Sigmoid colon (tissue), 7 donors: ENCODE results near the gene SMG7. TPM values are rescaled to one million over a fixed set of nuclear protein-coding genes. Genes with fewer than 3 reads are reported as not detected.

Experiments used
- DNase-seq: peaks from one replicate; pipeline ENCODE4 v3.0.0-alpha.2; 2019
- H3K27ac ChIP-seq, 4 donors: fragments of 200-600 bp; sonication (generic); one replicate each; pipeline ENCODE4 v1.5.1; 2016 to 2019; ENCODE audit warnings: mild to moderate bottlenecking in 1 of 4
- H3K27me3 ChIP-seq, 3 donors: fragments of 200-600 bp; sonication (generic); one replicate each; pipeline ENCODE4 v1.5.1; 2019; ENCODE audit warnings: mild to moderate bottlenecking in 1 of 3
- H3K36me3 ChIP-seq, 4 donors: fragments of 200-600 bp; sonication (generic); one replicate each; pipeline ENCODE4 v1.5.1; 2016 to 2019
- H3K4me1 ChIP-seq, 4 donors: fragments of 200-600 bp; sonication (generic); one replicate each; pipeline ENCODE4 v1.5.1; 2017 to 2019
- H3K4me3 ChIP-seq, 4 donors: fragments of 200-600 bp; sonication (generic); one replicate each; pipeline ENCODE4 v1.5.1; 2017 to 2019; ENCODE audit warnings: mild to moderate bottlenecking in 2 of 4, moderate library complexity in 1 of 4
- H3K9me3 ChIP-seq, 4 donors: fragments of 200-600 bp in 3 of 4; sonication (generic) in 3 of 4; one replicate each; pipeline versions ENCODE4 v1.5.1 to v1.6.1; 2013 to 2019
- CTCF ChIP-seq, 4 experiments: fragments of 450-650 bp in 3 of 4; fragments of 200-600 bp in 1 of 4; IDR thresholded peaks; one replicate each; pipeline ENCODE4 v1.5.1; 2016 to 2019; ENCODE audit warnings: antibody characterized with exemption in 4 of 4, mild to moderate bottlenecking in 3 of 4, moderate library complexity in 2 of 4
- EP300 ChIP-seq, 4 donors: sonication (generic); formaldehyde crosslinking; IDR thresholded peaks; one replicate each; pipeline ENCODE4 v1.6.1; 2017; ENCODE audit warnings: antibody characterized with exemption in 4 of 4
- POLR2A ChIP-seq, 2 donors: fragments of 450-650 bp; IDR thresholded peaks; one replicate each; pipeline ENCODE4 v1.6.1; 2016; ENCODE audit warnings: antibody characterized with exemption in 2 of 2, mild to moderate bottlenecking in 2 of 2, moderate library complexity in 2 of 2
- POLR2AphosphoS5 ChIP-seq, 4 donors: sonication (generic); formaldehyde crosslinking; IDR thresholded peaks; one replicate each; pipeline ENCODE4 v1.6.1; 2017; ENCODE audit warnings: antibody characterized with exemption in 4 of 4
- WGBS, 2 donors: extraction: QIAGEN DNeasy Blood & Tissue Kit; methylation state at CpG; one replicate each; pipeline ENCODE4 v1.1.7; 2013; 5-methylcytosine and 5-hydroxymethylcytosine counted together
- intact Hi-C: fragments of 100-400 bp; cut with DNase I; formaldehyde crosslinking; loops from one replicate; pipeline ENCODE4 v1.15.1; 2023
- polyA plus RNA-seq, 3 donors: library from polyadenylated mRNA; stranded (reverse); fragments of 200-250 nt; gene quantifications; one replicate each; pipeline ENCODE4 v1.2.3, GENCODE V29; 2013
- total RNA-seq, 4 donors: library from RNA; depleted of rRNA; stranded (reverse); fragments of >200 nt; gene quantifications; one replicate each; pipeline ENCODE4 v1.1.0, GENCODE V29; 2016
- donor health status: healthy with polysubstance abuse.
- donor health status: Bipolar disorder and iron deficiency.
- donor health status: healthy.

SMG7 gene
- total and polyA plus RNA-seq, 7 donors, result 16.8 to 46.5 (median 31.9) TPM

GRCh38 chr1:183443466-183443865, 28.8 kb upstream of the SMG7 start:
- H3K4me3 ChIP-seq, result no peak overlapping the region
- H3K4me1 ChIP-seq, result no peaks in the 10 kb centered on the region
- no peaks in the 10 kb centered on the region for H3K9me3 ChIP-seq
- no peak for DNase-seq
- H3K36me3 ChIP-seq, result no peaks in the 10 kb centered on the region
- H3K27me3 ChIP-seq, result no peaks in the 10 kb centered on the region
- 67 to 70% methylated on average over 1 of the region's 1 CpG for WGBS, 2 donors
- intact Hi-C loops, result no loop called here
- no peak for TF ChIP-seq POLR2A (IDR thresholded peaks at IDR 0.05)
- TF ChIP-seq CTCF (IDR thresholded peaks at IDR 0.05), result no peak
- no peak for TF ChIP-seq EP300 (IDR thresholded peaks at IDR 0.05)
- TF ChIP-seq POLR2AphosphoS5 (IDR thresholded peaks at IDR 0.05), result no peak
- no peak overlapping the region for H3K27ac ChIP-seq

DNA sequence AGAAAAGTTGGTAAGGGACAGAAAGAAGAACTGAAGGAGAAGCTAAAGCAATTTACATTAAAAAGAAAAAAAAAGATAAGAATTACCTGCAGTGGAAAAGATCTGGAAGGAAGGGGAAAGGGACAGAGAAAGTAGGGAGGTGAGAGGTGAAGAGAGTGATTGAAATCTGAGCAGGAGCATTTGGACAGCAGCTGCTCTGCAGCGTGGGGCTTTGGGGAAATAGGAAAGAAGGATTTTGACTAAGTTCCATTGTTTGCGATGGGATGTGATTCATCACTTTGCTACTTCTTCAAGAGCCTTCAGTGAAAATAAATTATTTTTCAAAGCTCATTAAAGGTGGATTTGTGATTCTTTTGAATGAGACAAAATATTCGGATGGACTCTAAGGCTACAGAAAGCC, 28.1 kb upstream of the SMG7 start:
- TF ChIP-seq POLR2A (IDR thresholded peaks at IDR 0.05) (no peak), POLR2AphosphoS5 (IDR thresholded peaks at IDR 0.05) (no peak), CTCF (IDR thresholded peaks at IDR 0.05) (no peak), EP300 (IDR thresholded peaks at IDR 0.05) (no peak)
- H3K27me3 ChIP-seq, result no peaks in the 10 kb centered on the region
- 64 to 75% methylated on average over 3 of the region's 3 CpGs for WGBS, 2 donors
- H3K4me3 ChIP-seq, result no peak overlapping the region
- no peaks in the 10 kb centered on the region for H3K9me3 ChIP-seq
- no peak overlapping the region for H3K27ac ChIP-seq
- no peak for DNase-seq
- intact Hi-C loops, result no loop called here
- H3K36me3 ChIP-seq, result no peaks in the 10 kb centered on the region
- H3K4me1 ChIP-seq, result no peaks in the 10 kb centered on the region

DNA sequence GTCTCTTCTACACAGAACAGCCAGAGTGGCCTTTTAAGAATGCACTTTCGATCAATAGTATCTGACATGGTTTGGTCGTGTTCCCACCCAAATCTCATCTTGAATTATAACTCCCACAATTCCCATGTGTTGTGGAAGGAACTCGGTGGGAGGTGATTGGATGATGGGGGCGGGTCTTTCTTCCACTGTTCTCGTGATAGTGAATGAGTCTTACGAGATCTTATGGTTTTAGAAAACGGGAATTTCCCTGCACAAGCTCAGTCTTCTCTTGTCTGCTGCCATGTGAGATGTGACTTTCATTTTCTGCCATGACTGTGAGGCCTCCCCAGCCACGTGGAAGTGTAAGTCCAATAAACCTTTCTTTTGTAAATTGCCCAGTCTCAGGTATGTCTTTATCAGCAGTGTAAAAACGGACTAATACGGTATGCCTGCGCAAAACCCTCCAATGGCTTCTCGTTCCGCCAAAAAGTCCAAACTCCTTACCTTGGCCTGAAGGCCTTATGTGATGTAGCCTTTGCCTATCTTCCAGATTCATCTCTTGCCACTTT, 23.0 kb upstream of the SMG7 start:
- no peak for DNase-seq

DNA sequence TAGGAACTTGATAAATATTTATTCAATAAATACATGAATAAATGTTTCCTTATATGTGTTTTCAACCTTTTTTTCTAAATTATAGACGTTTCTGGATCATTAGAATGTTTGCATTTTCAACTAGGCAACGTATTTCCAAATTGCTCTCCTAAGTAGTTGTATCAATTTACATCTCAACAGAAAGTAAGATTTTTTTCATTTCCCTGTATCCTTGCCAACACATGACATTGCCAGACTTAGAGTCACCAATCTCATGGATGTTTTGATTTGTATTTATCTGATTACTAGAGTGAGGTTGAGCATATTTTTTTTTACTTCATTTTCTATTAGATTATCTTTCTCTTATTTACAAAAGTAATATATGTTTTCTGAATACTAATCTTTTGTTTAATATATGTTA, 22.2 kb upstream of the SMG7 start:
- no peaks in the 10 kb centered on the region for H3K27me3 ChIP-seq
- H3K4me1 ChIP-seq, result no peaks in the 10 kb centered on the region
- WGBS, 2 donors, result 24 to 42% methylated on average over 2 of the region's 2 CpGs
- intact Hi-C loops, result no loop called here
- no peaks in the 10 kb centered on the region for H3K9me3 ChIP-seq
- H3K36me3 ChIP-seq, result no peaks in the 10 kb centered on the region
- TF ChIP-seq POLR2AphosphoS5 (IDR thresholded peaks at IDR 0.05) (no peak), POLR2A (IDR thresholded peaks at IDR 0.05) (no peak)
- no peak overlapping the region for H3K27ac ChIP-seq
- no peak for DNase-seq
- no peak overlapping the region for H3K4me3 ChIP-seq

More for the DNA sequence above, 23.0 kb upstream of the SMG7 start:
- Histone ChIP-seq H3K9me3 (no peaks in the 10 kb centered on the region), H3K27ac (no peak overlapping the region), H3K27me3 (no peaks in the 10 kb centered on the region), H3K4me3 (no peak overlapping the region), H3K36me3 (no peaks in the 10 kb centered on the region), H3K4me1 (no peaks in the 10 kb centered on the region)
- TF ChIP-seq CTCF (IDR thresholded peaks at IDR 0.05) (no peak), POLR2A (IDR thresholded peaks at IDR 0.05) (no peak), POLR2AphosphoS5 (IDR thresholded peaks at IDR 0.05) (no peak), EP300 (IDR thresholded peaks at IDR 0.05) (no peak)
- intact Hi-C loops, result no loop called here
- 90 to 91% methylated on average over 13 of the region's 13 CpGs for WGBS, 2 donors

- Histone ChIP-seq H3K36me3 (no peaks in the 10 kb centered on the region), H3K27ac (no peak overlapping the region), H3K9me3 (no peaks in the 10 kb centered on the region), H3K4me1 (no peaks in the 10 kb centered on the region), H3K4me3 (no peak overlapping the region), H3K27me3 (no peaks in the 10 kb centered on the region)
- no peak for DNase-seq
- WGBS, 2 donors, result 54 to 74% methylated on average over 2 of the region's 2 CpGs
- no peak for TF ChIP-seq POLR2AphosphoS5 (IDR thresholded peaks at IDR 0.05)
- TF ChIP-seq CTCF (IDR thresholded peaks at IDR 0.05), result no peak
- no peak for TF ChIP-seq POLR2A (IDR thresholded peaks at IDR 0.05)
- no peak for TF ChIP-seq EP300 (IDR thresholded peaks at IDR 0.05)
- intact Hi-C loops, result no loop called here
Observed at GRCh38 chr1:183454377-183454776, 17.9 kb upstream of the SMG7 start.
